GM21717 (cell line): ENCODE results near the gene FAM168A.

Source experiments
- ATAC-seq: cut with Tn5 transposase; IDR thresholded peaks from one replicate; pipeline ENCODE4 v1.9.1; 2021; ENCODE audit warnings: mild to moderate bottlenecking, moderate library complexity; ENCODE audit not compliant: unreplicated experiment

Gene FAM168A

GRCh38 chr11:73597956-73598718 lies at the start of gene FAM168A:
TSS of gene FAM168A (minus strand) at chr11:73598112. CDS start at chr11:73468474, 129,638 bp downstream.
- peak; percentile 85 for ATAC-seq

- peak; percentile 84 for ATAC-seq
Measured at GRCh38 chr11:73647459-73648100, 49.7 kb upstream of the FAM168A start.

DNA sequence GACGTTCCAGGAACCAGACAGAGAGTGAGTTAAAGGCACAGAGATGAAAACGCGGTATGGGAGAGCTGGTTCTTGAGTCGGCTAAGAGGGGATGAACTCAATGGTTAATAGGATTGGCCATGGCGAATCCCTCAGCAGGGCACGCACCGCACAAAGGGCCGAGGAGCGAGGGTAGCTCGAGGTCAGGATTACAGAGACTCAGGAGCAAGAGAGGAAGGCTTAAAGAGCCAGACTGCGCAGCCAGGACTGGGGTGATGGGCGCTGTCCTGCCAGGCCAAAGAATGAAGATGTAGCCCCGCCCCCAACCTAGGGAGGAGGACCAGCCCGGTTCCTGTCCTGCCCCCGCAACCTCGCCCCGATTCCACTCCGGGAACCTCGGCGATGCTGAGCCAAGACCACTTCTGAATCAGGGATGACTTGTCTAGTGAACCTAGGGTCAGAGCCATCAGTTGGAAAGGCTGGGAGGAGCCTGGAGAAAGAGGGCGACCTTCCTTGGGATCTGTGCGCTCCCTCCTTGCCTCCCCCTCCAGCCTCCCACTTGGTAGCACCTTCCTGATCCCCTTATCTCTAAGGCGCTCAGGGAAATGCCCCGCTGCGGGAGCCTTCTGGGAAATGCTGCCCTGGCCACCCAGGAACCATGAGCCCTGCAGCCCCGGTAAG lies 48.2 kb upstream of the FAM168A start, which contains the start of gene PLEKHB1:
PLEKHB1 (plus strand) TSS at position 610 of the 660 bp plus-strand sequence; CDS start at position 638, 28 bp downstream.
- ATAC-seq = no peak

- ATAC-seq = no peak
Measured at GRCh38 chr11:73645121-73645969, 47.4 kb upstream of the FAM168A start.

GRCh38 chr11:73641668-73642067 lies 43.8 kb upstream of the FAM168A start:
- no peak for ATAC-seq

DNA sequence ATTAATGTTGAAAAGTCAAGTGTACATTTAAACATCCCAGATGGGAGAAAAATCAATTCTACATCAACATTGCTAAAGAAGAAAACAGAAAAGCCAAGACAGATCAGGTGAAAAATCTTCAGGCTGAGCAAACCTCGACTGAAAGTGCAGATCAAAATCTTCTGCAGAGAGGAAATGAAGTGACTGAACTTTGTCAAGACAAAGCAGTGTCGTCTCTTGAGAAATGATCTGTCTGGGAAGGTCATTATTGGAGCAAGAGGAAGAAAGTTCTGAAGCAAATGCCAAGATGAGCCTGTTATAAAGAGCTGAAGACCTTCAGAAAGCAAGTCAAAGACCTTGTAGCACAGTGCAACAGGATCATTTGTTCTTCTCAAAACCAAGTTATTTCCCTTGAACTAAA lies 42.7 kb upstream of the FAM168A start:
- ATAC-seq = no peak

DNA sequence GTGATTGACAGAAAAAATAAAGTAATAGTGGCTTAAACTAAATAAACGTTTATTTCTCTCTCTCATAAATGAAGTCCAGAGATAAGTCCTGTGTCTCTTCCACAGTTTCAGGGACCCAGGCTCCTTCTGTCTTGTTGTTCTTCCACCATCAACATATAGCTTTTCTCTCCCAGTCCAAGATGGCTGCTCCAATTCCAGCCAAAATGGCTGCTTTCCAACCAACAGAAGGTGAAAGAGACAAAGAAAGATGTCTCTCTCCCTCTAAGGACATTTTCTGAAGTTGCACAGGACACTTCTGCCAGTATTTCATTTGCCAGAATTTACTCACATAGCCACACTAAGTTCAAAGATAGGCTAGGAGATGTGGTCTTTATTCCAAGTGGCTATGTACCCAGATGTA lies 39.1 kb upstream of the FAM168A start:
- ATAC-seq = no peak

DNA sequence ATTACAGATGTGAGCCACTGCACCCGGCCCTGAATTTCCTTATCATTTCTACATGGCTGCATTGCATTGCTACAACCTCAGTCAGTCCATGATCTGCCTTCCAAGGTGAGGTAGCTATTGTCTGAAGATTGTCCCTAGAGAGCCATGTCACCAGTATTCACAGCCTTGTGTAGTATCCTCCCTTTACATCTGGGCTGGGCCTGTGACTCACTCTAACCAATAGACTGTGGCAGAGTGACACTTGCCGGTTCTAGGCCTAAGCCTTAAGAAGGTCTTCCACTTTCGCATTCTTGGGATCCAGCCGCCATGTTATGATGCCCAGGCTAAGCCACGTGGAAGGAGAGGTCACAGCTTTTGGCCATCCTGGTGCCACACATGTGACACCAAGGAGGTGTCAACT lies 38.3 kb upstream of the FAM168A start:
- ATAC-seq = no peak

DNA sequence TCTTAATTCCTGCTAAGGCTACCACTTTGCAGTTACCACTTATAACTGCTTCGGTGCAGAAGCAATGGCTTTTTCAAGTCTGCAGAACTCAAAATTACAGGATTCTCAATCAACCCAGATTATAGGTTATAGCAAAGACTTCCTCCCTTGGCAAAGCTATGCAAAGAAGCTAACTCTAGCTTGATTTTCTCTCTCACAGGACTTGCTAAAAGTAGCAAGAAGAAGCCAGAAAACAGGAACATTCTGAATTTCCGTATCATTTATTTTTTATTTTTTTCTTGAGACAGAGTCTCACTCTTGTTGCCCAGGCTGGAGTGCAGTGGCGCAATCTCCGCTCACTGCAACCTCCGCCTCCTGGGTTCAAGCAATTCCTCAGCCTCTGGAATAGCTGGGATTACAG lies 37.8 kb upstream of the FAM168A start:
- ATAC-seq = no peak

GRCh38 chr11:73633999-73634398 lies 36.1 kb upstream of the FAM168A start:
- no peak for ATAC-seq

DNA sequence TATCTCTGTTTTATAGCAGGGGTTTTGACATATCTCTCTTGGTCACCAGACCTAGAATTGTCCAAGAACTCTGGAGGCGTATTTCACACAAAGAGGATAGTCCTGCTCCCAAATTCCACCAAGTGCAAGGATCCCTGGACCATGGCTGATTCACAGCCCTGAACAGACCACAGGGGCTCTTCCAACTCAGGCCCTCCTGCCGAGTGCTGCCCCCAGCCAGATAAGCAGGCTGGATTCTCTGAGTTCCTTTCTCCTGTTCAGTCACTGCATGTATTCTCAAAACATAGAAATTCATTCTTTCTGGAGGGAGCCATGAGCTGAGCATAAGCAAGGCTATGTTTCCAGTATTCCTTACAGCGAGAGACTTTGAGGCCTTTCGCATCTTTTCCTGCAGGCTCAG lies 35.1 kb upstream of the FAM168A start:
- ATAC-seq = no peak

DNA sequence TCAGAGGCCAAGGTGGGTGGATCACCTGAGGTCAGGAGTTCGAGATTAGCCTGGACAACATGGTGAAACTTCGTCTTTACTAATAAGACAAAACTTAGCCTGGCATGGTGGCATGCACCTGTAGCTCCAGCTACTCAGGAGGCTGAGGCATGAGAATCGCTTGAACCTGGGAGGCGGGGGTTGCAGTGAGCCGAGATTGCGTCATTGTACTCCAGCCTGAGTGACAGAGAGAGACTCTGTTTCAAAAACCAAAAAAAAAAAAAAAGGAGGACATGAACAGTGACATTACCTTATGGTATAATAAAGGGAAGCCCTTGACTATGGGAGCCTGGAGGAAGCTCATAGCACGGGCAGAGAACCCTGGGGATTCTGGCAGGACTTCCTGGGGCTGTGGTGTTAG lies 32.0 kb upstream of the FAM168A start:
- ATAC-seq = no peak

- no peak for ATAC-seq
Measured at GRCh38 chr11:73625696-73626318, 27.9 kb upstream of the FAM168A start.

DNA sequence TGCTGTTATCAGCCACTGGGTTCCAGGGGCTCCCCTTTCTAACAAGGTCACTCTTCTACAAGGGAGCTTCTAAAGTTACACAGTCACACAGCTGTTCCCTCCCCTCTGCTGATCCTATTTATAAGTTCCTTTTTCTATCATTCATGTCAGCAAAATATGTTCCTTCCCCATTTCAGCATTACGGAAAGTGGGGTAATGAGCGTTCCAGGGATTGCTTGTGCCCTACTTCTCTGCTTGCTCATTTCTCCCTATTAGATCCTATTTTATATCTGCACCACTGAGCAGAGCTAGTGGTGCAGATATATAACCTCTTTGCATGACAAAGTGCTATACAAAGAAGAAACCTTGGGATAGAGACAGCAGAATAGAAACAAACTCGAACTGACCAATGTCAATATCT lies 25.8 kb upstream of the FAM168A start:
- no peak for ATAC-seq

GRCh38 chr11:73622926-73623593 lies 25.1 kb upstream of the FAM168A start:
- no peak for ATAC-seq

- no peak for ATAC-seq
Measured at GRCh38 chr11:73614591-73614990, 16.7 kb upstream of the FAM168A start.

DNA sequence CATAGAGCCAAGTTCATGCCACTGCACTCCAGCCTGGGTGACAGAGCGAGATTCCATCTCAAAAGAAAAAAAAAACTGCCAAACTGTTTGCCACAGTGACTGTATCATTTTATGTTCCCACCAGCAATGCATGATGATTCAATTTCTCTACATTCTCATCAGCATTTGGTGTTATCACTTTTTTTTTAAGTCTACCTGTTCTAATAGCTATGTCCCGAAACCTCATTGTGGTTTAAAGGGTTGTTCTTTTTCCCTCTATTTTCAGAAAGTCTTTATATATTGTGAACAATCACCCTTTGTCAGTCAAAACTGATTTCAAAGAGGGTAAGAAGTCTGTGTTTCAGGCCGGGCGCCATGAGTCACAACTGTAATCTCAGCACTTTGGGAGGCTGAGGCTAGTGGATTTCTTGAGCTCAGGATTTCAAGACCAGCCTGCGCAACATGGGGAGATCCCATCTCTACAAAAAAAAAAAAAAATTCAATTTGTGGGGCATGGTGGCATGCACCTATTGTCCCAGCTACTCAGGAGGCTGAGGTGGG lies 14.8 kb upstream of the FAM168A start:
- ATAC-seq = no peak

DNA sequence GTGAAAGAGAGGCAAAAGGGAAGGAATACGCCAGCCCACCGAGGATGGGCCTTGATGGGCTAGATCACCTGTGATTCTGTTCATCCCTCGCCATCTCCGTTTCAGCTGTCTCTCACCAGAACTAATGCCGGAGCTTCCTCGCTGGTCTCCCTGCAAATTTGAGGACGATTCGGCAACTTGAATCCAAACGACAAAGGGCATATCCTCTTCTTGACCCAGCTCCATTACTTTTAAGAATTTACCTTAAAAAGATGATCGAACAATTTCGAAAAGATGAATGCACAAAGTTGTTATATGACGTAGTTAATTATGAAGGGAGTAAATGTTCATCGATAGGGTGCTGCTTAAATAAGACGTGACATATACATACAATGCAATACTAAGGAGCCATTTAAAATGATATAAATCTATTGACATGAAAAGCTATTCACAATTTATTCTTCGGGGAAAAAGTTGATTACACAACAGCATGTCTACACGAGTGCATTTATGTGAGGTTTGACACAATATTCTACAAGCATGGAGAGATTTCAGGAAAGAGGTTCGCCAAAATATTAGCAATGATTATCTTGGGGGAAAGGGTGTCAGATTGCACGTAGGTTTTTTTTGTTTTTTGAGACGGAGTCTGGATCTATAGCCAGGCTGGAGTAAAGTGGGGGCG lies 937 bp upstream of the FAM168A start:
- no peak for ATAC-seq

- no peak for ATAC-seq
Measured at GRCh38 chr11:73597336-73597955, 466 bp downstream of the FAM168A start.
